Esophagus muscularis mucosa (tissue), 4 donors: ENCODE data around the gene ALKBH4. TPM values are rescaled to one million over a fixed set of nuclear protein-coding genes. Genes with fewer than 3 reads are reported as not detected.

ENCODE experiments used
- DNase-seq: peaks from one replicate; pipeline ENCODE4 v3.0.0-alpha.2; 2017; ENCODE audit errors: extremely low spot score
- H3K27ac ChIP-seq, 4 donors: fragments of 200-600 bp; sonication (generic); replicated peaks in 1 of 4; 1 replicate in 3 of 4; 2 replicates in 1 of 4; pipeline ENCODE4 v1.5.1; 2016 to 2019; ENCODE audit warnings: mild to moderate bottlenecking in 1 of 4
- H3K27me3 ChIP-seq, 4 donors: fragments of 200-600 bp; sonication (generic); one replicate each; pipeline versions ENCODE4 v1.5.1 to v1.6.0; 2016 to 2019
- H3K36me3 ChIP-seq, 4 donors: fragments of 200-600 bp; sonication (generic); one replicate each; pipeline ENCODE4 v1.5.1; 2016 to 2019
- H3K4me1 ChIP-seq, 4 donors: fragments of 200-600 bp; sonication (generic); one replicate each; pipeline ENCODE4 v1.5.1; 2016 to 2019
- H3K4me3 ChIP-seq, 4 donors: fragments of 200-600 bp; sonication (generic); 1 replicate in 2 of 4; 2 replicates in 2 of 4; pipeline ENCODE4 v1.5.1; 2016 to 2019; ENCODE audit warnings: mild to moderate bottlenecking in 4 of 4, moderate library complexity in 1 of 4
- H3K9me3 ChIP-seq, 4 donors: fragments of 200-600 bp; sonication (generic); 1 replicate in 3 of 4; 2 replicates in 1 of 4; pipeline ENCODE4 v1.5.1; 2016 to 2019
- EP300 ChIP-seq: sonication (generic); formaldehyde crosslinking; IDR thresholded peaks from one replicate; pipeline ENCODE4 v1.6.1; 2017; ENCODE audit warnings: antibody characterized with exemption
- POLR2A ChIP-seq: fragments of 450-650 bp; IDR thresholded peaks from one replicate; pipeline ENCODE4 v1.6.1; 2017; ENCODE audit warnings: antibody characterized with exemption, moderate library complexity, mild to moderate bottlenecking, low read depth
- POLR2AphosphoS5 ChIP-seq, 2 donors: sonication (generic); formaldehyde crosslinking; IDR thresholded peaks; one replicate each; pipeline ENCODE4 v1.6.1; 2017; ENCODE audit warnings: antibody characterized with exemption in 2 of 2
- WGBS: methylation state at CpG from one replicate; pipeline ENCODE4 v1.1.5; 2018; 5-methylcytosine and 5-hydroxymethylcytosine counted together
- intact Hi-C: fragments of 100-400 bp; cut with DNase I; formaldehyde crosslinking; loops from one replicate; pipeline ENCODE4 v1.15.1; 2023
- total RNA-seq, 4 donors: library from RNA; depleted of rRNA; stranded (reverse); fragments of >200 nt; gene quantifications; one replicate each; pipeline versions ENCODE4 v1.1.0 to v1.2.1, GENCODE V29; 2016
- TF ChIP-seq, protein P1 (sequence below), 3 experiments: fragments of 200-600 bp in 2 of 3; fragments of 450-650 bp in 1 of 3; sonication (generic) in 2 of 3; IDR thresholded peaks; one replicate each; pipeline ENCODE4 v1.5.1; 2017 to 2019; ENCODE audit warnings: antibody characterized with exemption in 3 of 3, mild to moderate bottlenecking in 2 of 3, moderate library complexity in 1 of 3

The ALKBH4 gene
- total RNA-seq, 4 donors from 2014 or later: 8.3 to 19.4 (median 16.0) TPM

DNA sequence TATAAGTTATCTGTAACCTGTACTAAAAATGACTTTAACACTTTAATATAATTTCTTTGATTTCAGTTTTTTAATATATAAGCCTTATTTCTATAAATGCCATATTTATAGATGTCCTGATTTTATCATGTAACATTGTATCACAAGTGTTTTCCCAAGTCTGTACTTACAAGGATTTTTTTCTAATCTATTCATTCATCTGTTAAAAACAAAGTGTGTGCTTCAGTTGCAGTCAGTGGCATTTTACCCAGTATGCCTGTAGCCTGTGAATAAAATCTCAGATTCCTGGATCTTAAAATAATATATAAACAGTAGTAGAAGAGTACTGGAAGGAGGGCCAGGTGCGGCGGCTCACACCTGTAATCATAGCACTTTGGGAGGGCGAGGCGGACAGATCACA lies 51.1 kb downstream of the ALKBH4 start:
- Histone ChIP-seq H3K27ac (no peak overlapping the region), H3K4me3 (no peak overlapping the region), H3K4me1 (peaks cover 0 to 10% (median 4%) of the 10 kb centered on the region in 4 donors), H3K9me3 (no peaks in the 10 kb centered on the region), H3K36me3 (peaks cover 33 to 99% (median 84%) of the 10 kb centered on the region in 4 donors), H3K27me3 (no peaks in the 10 kb centered on the region)
- WGBS: 93% methylated on average over 4 of the region's 4 CpGs
- TF ChIP-seq POLR2A (no peak), EP300 (no peak), POLR2AphosphoS5 (IDR thresholded peaks at IDR 0.05) (no peak)
- TF ChIP-seq, protein P1, sequence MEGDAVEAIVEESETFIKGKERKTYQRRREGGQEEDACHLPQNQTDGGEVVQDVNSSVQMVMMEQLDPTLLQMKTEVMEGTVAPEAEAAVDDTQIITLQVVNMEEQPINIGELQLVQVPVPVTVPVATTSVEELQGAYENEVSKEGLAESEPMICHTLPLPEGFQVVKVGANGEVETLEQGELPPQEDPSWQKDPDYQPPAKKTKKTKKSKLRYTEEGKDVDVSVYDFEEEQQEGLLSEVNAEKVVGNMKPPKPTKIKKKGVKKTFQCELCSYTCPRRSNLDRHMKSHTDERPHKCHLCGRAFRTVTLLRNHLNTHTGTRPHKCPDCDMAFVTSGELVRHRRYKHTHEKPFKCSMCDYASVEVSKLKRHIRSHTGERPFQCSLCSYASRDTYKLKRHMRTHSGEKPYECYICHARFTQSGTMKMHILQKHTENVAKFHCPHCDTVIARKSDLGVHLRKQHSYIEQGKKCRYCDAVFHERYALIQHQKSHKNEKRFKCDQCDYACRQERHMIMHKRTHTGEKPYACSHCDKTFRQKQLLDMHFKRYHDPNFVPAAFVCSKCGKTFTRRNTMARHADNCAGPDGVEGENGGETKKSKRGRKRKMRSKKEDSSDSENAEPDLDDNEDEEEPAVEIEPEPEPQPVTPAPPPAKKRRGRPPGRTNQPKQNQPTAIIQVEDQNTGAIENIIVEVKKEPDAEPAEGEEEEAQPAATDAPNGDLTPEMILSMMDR (IDR thresholded peaks at IDR 0.05): no peak
- intact Hi-C loops: no loop called here
- DNase-seq: no peak

DNA sequence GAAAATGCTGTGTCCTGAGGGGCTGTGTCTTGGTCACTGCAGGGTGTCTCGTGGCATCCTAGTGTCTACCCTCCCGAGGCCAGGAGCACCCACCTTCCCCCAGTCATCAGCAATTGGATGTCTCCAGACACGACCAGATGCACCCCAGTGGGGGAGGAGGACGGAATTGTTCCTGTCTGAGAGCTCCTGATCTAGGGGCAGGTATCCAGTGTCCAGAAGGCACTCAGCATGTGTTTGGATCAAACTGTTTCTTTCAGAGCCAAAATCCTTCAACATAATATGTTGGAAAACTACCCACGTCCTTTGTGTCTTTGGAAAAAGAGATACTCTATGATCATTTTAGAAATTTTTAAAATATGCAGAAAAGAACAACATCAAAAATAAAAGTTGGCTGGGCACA lies 51.6 kb downstream of the ALKBH4 start:
- Histone ChIP-seq H3K27me3 (no peaks in the 10 kb centered on the region), H3K4me3 (no peak overlapping the region), H3K27ac (no peak overlapping the region), H3K9me3 (no peaks in the 10 kb centered on the region), H3K4me1 (peaks cover 0 to 10% (median 4%) of the 10 kb centered on the region in 4 donors), H3K36me3 (peaks cover 35 to 99% (median 85%) of the 10 kb centered on the region in 4 donors)
- no peak for DNase-seq
- intact Hi-C loops: no loop called here
- TF ChIP-seq POLR2AphosphoS5 (IDR thresholded peaks at IDR 0.05): no peak
- TF ChIP-seq, protein P1 (IDR thresholded peaks at IDR 0.05): no peak
- TF ChIP-seq EP300: no peak
- no peak for TF ChIP-seq POLR2A
- WGBS: 75% methylated on average over 5 of the region's 5 CpGs

DNA sequence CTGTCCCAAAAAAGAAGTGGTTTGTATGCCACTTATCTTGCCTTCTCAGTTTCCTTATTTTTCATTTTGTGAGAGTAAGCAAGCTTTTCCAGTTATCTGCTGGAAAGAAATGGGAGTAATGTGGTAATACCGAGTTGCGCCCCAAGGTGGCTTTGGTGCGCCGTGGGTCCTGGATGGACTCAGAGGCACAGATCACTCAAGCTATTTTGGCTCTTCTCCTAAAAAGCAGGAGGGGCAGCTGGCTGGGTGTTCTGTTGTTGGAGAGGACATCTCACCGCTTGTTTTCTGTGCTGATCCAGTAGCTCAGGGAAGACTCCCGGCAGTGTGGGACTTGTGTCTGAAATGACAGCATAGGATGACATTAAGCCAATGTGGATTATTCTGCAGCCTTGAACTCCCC lies 52.1 kb downstream of the ALKBH4 start:
- Histone ChIP-seq H3K9me3 (no peaks in the 10 kb centered on the region), H3K4me3 (no peak overlapping the region), H3K27ac (no peak overlapping the region), H3K4me1 (peaks cover 0 to 10% (median 4%) of the 10 kb centered on the region in 4 donors), H3K36me3 (peaks cover 38 to 99% (median 89%) of the 10 kb centered on the region in 4 donors), H3K27me3 (no peaks in the 10 kb centered on the region)
- intact Hi-C loops: no loop called here
- no peak for TF ChIP-seq POLR2A
- TF ChIP-seq POLR2AphosphoS5 (IDR thresholded peaks at IDR 0.05): peak in 1 of 2 donors; percentile 4
- TF ChIP-seq, protein P1 (IDR thresholded peaks at IDR 0.05): peak; percentile 19 to 42 (median 27)
- TF ChIP-seq EP300: no peak
- DNase-seq: no peak
- WGBS: 58% methylated on average over 6 of the region's 6 CpGs

DNA sequence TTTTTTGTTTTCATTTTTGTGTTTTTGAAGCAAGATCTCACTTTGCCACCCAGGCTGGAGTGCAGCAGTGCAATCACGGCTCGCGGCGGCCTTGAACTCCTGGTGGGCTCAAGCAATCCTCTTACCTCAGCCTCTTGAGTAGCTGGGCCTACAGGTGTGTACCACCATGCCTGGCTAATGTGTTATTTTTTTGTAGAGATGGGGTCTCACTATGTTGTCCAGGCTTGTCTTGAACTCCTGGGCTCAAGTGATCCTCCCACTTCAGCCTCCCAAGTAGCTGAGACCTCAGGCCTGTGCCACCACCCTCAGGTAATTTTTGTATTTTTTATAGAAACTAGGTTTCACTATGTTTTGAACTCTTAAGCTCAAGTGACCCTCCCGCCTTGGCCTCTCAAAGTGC lies 53.7 kb downstream of the ALKBH4 start:
- DNase-seq: no peak
- Histone ChIP-seq H3K36me3 (peaks cover 50 to 99% (median 87%) of the 10 kb centered on the region in 4 donors), H3K9me3 (no peaks in the 10 kb centered on the region), H3K4me1 (peaks cover 0 to 10% (median 4%) of the 10 kb centered on the region in 4 donors), H3K27ac (no peak overlapping the region), H3K27me3 (no peaks in the 10 kb centered on the region), H3K4me3 (no peak overlapping the region)
- over 99% methylated on average over 5 of the region's 5 CpGs for WGBS
- TF ChIP-seq, protein P1 (IDR thresholded peaks at IDR 0.05): no peak
- TF ChIP-seq POLR2A (no peak), POLR2AphosphoS5 (IDR thresholded peaks at IDR 0.05) (no peak), EP300 (no peak)
- intact Hi-C loops: no loop called here

DNA sequence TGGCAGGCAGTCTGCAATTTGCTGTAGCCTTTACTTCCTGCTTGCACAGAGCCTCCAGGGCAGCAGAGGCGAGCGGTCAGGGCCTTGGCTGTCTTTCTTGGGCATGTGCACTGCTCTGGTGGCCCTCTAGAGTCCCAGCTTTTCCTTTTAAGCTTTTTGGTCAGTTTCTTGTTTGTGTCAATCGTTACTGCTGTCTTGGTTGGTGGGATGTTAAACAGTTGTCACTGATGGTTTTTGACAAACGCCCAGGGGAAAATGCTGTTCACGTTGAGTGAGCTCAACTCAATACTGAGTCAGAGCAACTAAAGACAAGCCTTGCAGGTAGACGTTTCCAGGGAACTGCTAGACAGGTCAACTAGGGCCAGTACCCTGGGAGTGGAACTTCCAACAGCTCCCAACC lies 54.5 kb downstream of the ALKBH4 start:
- H3K4me3 ChIP-seq: no peak overlapping the region
- 71% methylated on average over 6 of the region's 6 CpGs for WGBS
- peaks cover 0 to 10% (median 4%) of the 10 kb centered on the region in 4 donors for H3K4me1 ChIP-seq
- H3K27ac ChIP-seq: no peak overlapping the region
- DNase-seq: no peak
- no peaks in the 10 kb centered on the region for H3K9me3 ChIP-seq
- TF ChIP-seq POLR2A (no peak), EP300 (no peak), POLR2AphosphoS5 (IDR thresholded peaks at IDR 0.05) (no peak)
- TF ChIP-seq, protein P1 (IDR thresholded peaks at IDR 0.05): no peak
- peaks cover 57 to 99% (median 87%) of the 10 kb centered on the region in 4 donors for H3K36me3 ChIP-seq
- H3K27me3 ChIP-seq: no peaks in the 10 kb centered on the region
- intact Hi-C loops: no loop called here
